ENCODE measurements around the gene ITM2C.

The ITM2C gene

GRCh38 chr2:230865766-230866755, 1.3 kb downstream of the ITM2C start:
- Histone ChIP-seq H3K4me1 (peaks cover 87% of the 10 kb centered on the region), H3K27me3 (no peaks in the 10 kb centered on the region), H3K9me3 (no peaks in the 10 kb centered on the region), H3K4me3 (peak overlapping the region; percentile 93), H3K27ac (peak overlapping the region; percentile 70), H3K9ac (peak overlapping the region; percentile 89), H3K4me2 (peak overlapping the region; percentile 92), H4K20me1 (peaks cover 50% of the 10 kb centered on the region), H3K36me3 (no peaks in the 10 kb centered on the region)
- TF ChIP-seq Cebpa-rat (IDR thresholded peaks at IDR 0.05): no peak

DNA sequence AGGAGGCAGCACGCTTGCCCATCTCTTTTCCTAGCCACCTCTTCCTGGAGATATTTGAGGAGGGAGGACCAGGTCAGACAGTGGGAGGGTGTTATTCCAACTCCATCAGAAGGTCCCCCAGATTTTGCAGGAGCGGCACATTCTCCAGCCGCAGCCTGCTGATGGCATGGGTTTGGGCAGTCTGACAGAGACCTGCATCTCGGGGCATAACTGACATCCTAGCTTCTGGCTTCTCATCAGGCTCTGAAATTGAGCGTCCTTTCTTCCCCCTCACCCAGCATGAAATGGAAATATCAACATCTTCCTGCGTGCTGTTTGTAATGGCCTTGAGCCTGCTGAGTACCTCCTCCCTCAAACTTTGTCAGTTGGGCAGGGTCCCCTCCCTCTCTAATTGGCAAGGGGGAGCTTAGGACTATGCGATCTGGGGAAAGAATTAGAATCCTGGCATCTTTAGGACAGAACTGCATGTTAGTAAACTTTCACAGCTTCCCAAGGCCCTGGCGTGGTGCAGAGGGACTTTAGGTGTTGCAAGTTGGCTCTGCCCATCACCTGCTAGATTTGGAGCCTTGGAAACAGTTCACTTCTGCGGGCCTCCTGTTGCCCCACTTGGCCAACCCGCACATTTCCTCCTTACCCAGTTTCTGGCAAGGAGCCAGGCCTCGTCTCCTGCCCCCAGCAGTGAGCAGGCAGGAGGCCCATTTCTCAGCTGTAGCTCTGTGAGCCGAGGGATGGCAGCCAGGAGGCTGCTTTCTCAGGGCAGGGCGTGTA, 2.2 kb downstream of the ITM2C start:
- Histone ChIP-seq H3K4me3 (peak overlapping the region; percentile 93), H3K27ac (peak overlapping the region; percentile 70), H3K9me3 (no peaks in the 10 kb centered on the region), H4K20me1 (peaks cover 59% of the 10 kb centered on the region), H3K4me1 (peaks cover 87% of the 10 kb centered on the region), H3K27me3 (no peaks in the 10 kb centered on the region), H3K9ac (peak overlapping the region; percentile 89), H3K36me3 (no peaks in the 10 kb centered on the region), H3K4me2 (peak overlapping the region; percentile 92)
- no peak for TF ChIP-seq Cebpa-rat (IDR thresholded peaks at IDR 0.05)

DNA sequence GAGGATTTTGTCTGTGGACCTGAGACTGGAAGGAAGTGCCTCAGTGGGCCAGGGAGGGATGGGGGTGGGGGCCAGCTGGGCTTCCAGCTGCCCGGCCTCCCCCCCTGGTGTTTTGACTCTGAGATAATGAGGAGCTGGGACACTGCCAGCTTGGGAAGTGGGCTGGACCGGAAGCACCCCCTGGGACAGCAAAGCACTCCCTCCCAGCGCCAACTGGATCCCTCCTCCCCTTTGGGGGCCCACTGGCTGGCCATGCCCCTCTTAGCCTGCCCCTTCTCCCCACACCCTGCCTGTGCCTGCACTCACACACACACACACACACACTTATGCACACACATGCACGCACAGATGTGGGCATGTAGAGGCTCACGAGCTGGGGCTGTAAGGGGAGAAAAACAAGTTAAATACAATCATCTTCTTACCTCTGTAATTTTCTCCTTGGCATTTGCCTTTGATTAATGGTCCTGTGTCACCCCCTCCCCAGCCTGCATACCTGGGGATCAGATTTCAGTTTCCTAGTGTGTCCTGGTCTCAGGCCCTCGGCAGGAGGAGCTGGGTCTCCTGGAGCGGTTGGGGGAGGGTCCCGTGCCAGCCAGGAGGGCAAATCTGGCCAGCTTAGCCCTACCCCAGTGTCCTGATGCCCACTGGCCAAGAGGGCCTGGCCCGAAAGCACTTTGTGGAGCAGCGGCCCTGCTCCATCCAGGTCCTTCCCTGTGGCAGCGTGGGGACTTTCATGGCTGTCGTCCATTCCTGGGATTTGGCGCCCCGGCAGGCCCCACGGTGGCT, 3.6 kb downstream of the ITM2C start:
- Histone ChIP-seq H4K20me1 (peaks cover 73% of the 10 kb centered on the region), H3K9me3 (no peaks in the 10 kb centered on the region), H3K4me2 (peak overlapping the region; percentile 92), H3K4me3 (no peak overlapping the region), H3K4me1 (peaks cover 89% of the 10 kb centered on the region), H3K27ac (peak overlapping the region; percentile 87), H3K36me3 (no peaks in the 10 kb centered on the region), H3K9ac (peak overlapping the region; percentile 46; the same call in 1 of the 2 replicates), H3K27me3 (no peaks in the 10 kb centered on the region)
- no peak for TF ChIP-seq Cebpa-rat (IDR thresholded peaks at IDR 0.05)

DNA sequence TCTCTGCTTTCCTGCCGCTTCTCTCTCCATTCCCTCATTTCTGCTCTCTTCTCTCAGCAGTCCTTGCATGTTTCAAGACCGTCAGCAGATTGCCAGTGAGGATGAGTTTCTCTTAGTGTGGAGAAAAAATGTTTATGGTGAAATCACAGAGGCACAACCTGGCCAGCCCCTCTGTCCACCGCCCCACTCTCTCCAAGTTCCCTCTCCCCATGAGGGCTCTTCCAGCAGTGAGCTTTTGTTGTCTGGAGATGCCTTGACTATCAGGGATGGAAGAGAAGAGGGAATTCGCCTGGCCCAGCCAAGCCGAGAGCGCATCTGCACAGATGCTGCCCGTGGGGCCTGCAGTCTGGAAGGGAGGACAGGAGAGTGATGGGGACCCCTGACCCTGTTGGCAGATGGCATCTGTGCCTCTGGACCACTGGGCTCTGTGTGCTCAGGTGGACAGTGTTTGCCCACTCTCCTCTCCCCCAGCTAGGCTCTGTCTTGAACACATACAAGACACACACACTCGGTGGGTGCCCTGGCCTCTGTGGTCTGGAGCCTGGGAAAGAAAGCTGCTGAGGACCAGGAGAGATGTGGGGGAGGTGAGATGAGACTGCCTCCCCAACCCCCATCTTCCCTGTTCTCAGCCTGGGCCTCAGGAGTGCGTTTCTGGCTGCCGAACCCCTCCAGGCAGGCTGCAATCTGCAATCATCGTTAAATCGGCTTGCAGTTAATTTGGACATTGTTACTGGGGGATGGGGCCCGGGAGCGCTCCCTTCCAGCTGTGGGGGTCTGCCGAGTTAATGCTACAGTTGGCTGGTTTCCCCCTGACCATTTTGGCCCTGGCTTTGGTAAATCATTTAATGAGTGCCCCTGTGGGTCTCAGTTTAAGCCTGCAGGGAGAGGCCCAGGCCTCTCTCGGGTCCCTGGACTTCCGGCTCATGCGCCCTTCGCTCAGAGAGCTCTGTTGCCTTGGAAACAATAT, 4.5 kb downstream of the ITM2C start:
- TF ChIP-seq Cebpa-rat (IDR thresholded peaks at IDR 0.05): no peak
- Histone ChIP-seq H4K20me1 (peaks cover 82% of the 10 kb centered on the region), H3K36me3 (no peaks in the 10 kb centered on the region), H3K4me3 (no peak overlapping the region), H3K27ac (peak overlapping the region; percentile 87), H3K9me3 (no peaks in the 10 kb centered on the region), H3K4me2 (peak overlapping the region; percentile 92), H3K9ac (peak overlapping the region; percentile 76; the same call in 1 of the 2 replicates), H3K4me1 (peaks cover 89% of the 10 kb centered on the region), H3K27me3 (no peaks in the 10 kb centered on the region)

- H3K9me3 ChIP-seq: no peaks in the 10 kb centered on the region
- peak overlapping the region; percentile 76 for H3K9ac ChIP-seq
- H3K36me3 ChIP-seq: peaks cover 7% of the 10 kb centered on the region
- peak overlapping the region; percentile 87 for H3K27ac ChIP-seq
- no peak for TF ChIP-seq Cebpa-rat (IDR thresholded peaks at IDR 0.05)
- peak overlapping the region; percentile 92 for H3K4me2 ChIP-seq
- no peaks in the 10 kb centered on the region for H3K27me3 ChIP-seq
- H3K4me3 ChIP-seq: peak overlapping the region; percentile 43; the same call in 1 of the 2 replicates
- H4K20me1 ChIP-seq: peaks cover 90% of the 10 kb centered on the region
- H3K4me1 ChIP-seq: peaks cover 95% of the 10 kb centered on the region
These were observed 5.3 kb downstream of the ITM2C start for GRCh38 chr2:230869914-230870543.

GRCh38 chr2:230870544-230871360, 6.0 kb downstream of the ITM2C start:
- no peak for TF ChIP-seq Cebpa-rat (IDR thresholded peaks at IDR 0.05)

GRCh38 chr2:230871361-230872150, 6.8 kb downstream of the ITM2C start:
- Histone ChIP-seq H3K9me3 (no peaks in the 10 kb centered on the region), H3K27me3 (no peaks in the 10 kb centered on the region), H3K4me1 (peaks cover 99% of the 10 kb centered on the region), H4K20me1 (peaks cover 87% of the 10 kb centered on the region), H3K9ac (peak overlapping the region; percentile 76), H3K27ac (peak overlapping the region; percentile 87), H3K4me3 (peak overlapping the region; percentile 43), H3K4me2 (peak overlapping the region; percentile 92), H3K36me3 (peaks cover 22% of the 10 kb centered on the region)
- TF ChIP-seq Cebpa-rat (IDR thresholded peaks at IDR 0.05): no peak

More at GRCh38 chr2:230870544-230871360, 6.0 kb downstream of the ITM2C start:
- H3K9me3 ChIP-seq: no peaks in the 10 kb centered on the region
- peak overlapping the region; percentile 43 for H3K4me3 ChIP-seq
- H3K9ac ChIP-seq: peak overlapping the region; percentile 76
- H3K27me3 ChIP-seq: no peaks in the 10 kb centered on the region
- peaks cover 99% of the 10 kb centered on the region for H3K4me1 ChIP-seq
- H3K36me3 ChIP-seq: peaks cover 14% of the 10 kb centered on the region
- peak overlapping the region; percentile 92 for H3K4me2 ChIP-seq
- H4K20me1 ChIP-seq: peaks cover 93% of the 10 kb centered on the region
- peak overlapping the region; percentile 87 for H3K27ac ChIP-seq
